GM06990 (cell line): ENCODE data around the gene TBC1D22A.
A peak's percentile ranks its signal among the peaks of the same experiment; 100 is the strongest.

Experiments used
- DNase-seq: peaks from one replicate; pipeline ENCODE4 v3.0.0-alpha.2; 2011; ENCODE audit not compliant: insufficient read length; ENCODE audit errors: extremely low read depth
- H3K27me3 ChIP-seq: replicated peaks from 2 replicates; pipeline ENCODE4 v1.6.0; 2011; ENCODE audit warnings: low read length; ENCODE audit not compliant: control insufficient read depth, insufficient read depth
- H3K36me3 ChIP-seq: 2 replicates; pipeline ENCODE4 v1.5.1; 2011; ENCODE audit warnings: low read length; ENCODE audit not compliant: control insufficient read depth, insufficient read depth
- H3K4me3 ChIP-seq: replicated peaks from 2 replicates; pipeline ENCODE4 v1.5.1; 2011; ENCODE audit warnings: low read depth, mild to moderate bottlenecking, control low read depth, low read length
- TF ChIP-seq, protein P1 (sequence below): IDR thresholded peaks from 2 replicates; pipeline ENCODE4 v1.5.1; 2011; ENCODE audit warnings: low read length, control low read depth, mild to moderate bottlenecking, inconsistent platforms; ENCODE audit not compliant: insufficient read depth, poor library complexity, severe bottlenecking

Gene TBC1D22A

DNA sequence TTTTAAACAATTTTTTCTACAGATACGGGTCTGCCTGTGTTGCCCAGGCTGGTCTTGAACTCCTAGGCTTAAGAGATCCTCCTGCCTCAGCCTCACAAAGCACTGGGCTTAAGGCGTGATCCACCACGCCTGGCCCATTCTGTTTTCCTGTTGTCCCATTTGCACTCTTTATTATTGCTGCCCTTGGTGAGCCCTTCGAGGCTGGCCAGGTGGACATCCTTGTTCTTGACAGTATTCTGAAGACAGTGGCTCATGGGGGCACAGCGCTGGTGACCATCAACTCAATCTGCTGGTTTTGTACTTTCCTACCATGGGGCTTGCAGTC, 35.6 kb downstream of the TBC1D22A start:
- TF ChIP-seq, protein P1, sequence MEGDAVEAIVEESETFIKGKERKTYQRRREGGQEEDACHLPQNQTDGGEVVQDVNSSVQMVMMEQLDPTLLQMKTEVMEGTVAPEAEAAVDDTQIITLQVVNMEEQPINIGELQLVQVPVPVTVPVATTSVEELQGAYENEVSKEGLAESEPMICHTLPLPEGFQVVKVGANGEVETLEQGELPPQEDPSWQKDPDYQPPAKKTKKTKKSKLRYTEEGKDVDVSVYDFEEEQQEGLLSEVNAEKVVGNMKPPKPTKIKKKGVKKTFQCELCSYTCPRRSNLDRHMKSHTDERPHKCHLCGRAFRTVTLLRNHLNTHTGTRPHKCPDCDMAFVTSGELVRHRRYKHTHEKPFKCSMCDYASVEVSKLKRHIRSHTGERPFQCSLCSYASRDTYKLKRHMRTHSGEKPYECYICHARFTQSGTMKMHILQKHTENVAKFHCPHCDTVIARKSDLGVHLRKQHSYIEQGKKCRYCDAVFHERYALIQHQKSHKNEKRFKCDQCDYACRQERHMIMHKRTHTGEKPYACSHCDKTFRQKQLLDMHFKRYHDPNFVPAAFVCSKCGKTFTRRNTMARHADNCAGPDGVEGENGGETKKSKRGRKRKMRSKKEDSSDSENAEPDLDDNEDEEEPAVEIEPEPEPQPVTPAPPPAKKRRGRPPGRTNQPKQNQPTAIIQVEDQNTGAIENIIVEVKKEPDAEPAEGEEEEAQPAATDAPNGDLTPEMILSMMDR, result no peak
- H3K27me3 ChIP-seq, result no peaks in the 10 kb centered on the region
- peaks cover 52% of the 10 kb centered on the region for H3K36me3 ChIP-seq
- no peak overlapping the region for H3K4me3 ChIP-seq
- no peak for DNase-seq

DNA sequence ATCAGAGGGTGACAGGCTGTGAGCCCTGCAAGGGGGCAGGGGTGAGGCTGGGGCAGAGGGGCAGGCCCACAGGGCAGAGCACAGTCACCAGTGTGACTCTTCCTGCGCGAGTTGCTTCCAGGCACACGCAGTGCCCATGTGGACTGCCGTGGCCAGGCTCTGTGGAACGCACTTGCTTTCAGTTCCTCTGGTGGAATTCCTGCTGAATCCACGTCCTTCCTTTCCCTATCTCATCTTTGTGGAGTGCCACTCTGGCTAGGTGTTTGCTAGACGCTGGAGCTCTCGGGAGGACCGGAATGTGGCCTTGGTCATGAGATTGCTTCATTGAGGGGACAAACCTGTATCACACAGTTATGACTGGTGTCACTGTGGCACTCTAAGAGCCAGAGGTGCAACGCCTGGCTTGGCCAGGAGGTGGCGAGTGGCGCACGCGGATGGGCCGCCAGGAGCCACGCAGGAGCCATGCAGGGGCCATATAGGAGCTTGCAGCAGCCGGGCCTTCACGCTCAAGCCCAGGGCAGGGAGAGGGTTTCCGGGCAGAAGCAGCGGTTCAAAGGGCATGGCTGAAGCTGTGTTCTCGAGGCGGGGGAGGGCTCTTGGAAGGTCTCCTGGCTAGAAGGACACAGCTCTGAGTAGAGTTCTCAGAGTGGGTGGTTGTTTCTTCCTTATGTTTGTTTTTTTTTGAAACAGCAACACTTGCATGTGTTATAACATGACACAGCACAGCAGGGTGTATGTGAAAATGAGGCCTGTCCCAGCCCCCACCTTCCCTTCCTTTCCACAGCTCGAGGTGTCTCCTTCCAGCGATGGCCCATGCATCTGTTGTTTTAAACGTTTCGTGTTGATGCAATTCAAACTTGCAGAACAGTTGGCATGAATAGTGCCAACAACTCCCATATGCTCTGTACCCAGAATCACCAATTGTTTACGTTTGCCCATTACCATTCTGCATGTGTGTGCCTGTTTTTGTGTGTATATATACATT, 36.2 kb downstream of the TBC1D22A start:
- Histone ChIP-seq H3K4me3 (no peak overlapping the region), H3K36me3 (peaks cover 48% of the 10 kb centered on the region), H3K27me3 (no peaks in the 10 kb centered on the region)
- TF ChIP-seq, protein P1, result peak; percentile 89
- peak; percentile 75 for DNase-seq

DNA sequence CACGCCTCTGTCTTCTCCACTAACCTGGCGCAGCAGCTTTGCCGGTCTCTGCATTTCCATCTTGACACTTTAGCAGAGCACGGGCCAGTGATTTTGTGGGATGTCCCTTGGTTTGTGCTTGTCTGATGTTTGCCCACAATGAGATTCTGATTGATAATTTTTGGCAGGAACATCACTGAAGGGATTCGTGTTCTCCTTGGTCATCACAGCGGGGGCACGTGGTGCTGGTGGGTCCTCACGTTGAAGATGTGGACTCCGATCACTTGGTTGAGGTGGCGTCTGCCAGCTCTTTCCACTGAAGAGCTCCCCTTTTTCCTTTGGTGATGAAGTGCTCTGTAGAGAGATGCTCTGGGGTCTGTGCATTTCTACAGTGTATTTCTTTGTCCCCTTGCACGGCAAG, 37.2 kb downstream of the TBC1D22A start:
- Histone ChIP-seq H3K36me3 (peaks cover 41% of the 10 kb centered on the region), H3K4me3 (no peak overlapping the region), H3K27me3 (no peaks in the 10 kb centered on the region)
- TF ChIP-seq, protein P1, result no peak
- DNase-seq, result no peak

DNA sequence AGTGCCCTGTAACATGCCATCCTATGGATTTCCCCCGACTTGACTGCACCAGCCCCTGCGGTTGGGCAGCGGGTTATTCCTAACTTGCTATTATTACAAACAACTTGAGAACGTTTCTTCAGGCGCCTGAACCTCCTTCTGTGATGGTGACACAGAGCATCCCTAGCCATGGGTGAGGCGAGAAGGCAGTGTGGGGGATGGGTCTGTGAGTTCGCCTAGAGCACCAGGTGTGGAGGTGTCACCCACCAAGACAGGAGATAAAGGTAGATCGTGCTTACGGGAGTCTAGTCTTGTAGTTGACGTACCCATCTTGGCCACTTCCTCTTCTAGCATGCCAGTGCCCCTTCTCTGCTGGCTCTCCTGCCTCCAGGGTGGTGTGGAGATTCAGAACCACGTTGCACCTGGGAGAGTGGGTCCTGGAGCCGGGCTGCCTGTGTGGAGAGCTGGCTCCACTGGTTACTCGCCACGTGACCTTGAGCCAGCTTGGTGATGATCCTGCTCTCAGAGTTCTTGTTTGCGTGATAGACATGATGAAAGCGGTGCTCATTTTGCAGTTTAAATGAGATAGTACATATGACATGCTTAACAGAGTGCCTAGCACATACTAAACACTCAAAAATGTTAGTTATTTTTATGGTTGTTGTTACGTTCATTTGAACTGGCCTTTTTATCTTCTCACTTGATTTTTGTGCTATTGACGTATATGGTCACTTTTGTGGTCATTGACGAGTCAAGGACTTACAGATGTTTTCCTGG, 37.8 kb downstream of the TBC1D22A start:
- DNase-seq, result no peak
- Histone ChIP-seq H3K4me3 (no peak overlapping the region), H3K36me3 (peaks cover 40% of the 10 kb centered on the region), H3K27me3 (no peaks in the 10 kb centered on the region)
- TF ChIP-seq, protein P1, result no peak

DNA sequence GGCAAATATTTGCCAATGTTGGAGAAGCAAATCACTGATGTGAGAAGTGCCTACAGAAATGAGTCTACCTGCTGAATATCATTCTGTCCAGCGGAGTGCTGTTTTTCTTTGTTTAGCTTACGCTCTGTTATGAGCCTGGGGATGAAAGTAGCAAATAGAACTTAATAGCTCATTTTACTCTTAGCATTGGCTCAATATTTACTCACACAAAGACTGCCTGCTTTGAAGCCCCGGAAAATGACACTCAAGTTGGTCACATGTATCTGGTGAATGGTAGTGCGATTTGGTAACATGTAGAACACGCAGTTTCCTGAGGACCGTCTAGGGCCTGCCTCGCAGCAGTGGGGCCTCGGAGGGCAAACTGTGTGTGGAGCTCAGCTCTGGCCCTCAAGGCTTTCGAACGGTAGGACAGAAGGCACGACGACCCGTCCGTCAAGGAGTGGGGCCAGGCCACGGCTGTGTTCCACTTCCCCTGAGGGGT, 38.9 kb downstream of the TBC1D22A start:
- TF ChIP-seq, protein P1, result no peak
- no peaks in the 10 kb centered on the region for H3K27me3 ChIP-seq
- no peak for DNase-seq
- H3K36me3 ChIP-seq, result peaks cover 38% of the 10 kb centered on the region
- no peak overlapping the region for H3K4me3 ChIP-seq
